Lower leg skin (tissue), 4 donors: Measurements from ENCODE around the gene PHF21A. TPM values are rescaled to one million over a fixed set of nuclear protein-coding genes. Genes with fewer than 3 reads are reported as not detected.

ENCODE experiments used
- DNase-seq, 2 donors: peaks; one replicate each; pipeline ENCODE4 v3.0.0-alpha.2; 2019; ENCODE audit warnings: low spot score in 2 of 2
- H3K4me3 ChIP-seq: fragments of 200-600 bp; sonication (generic); 2 replicates; pipeline ENCODE4 v1.5.1; 2017; ENCODE audit warnings: mild to moderate bottlenecking, low read depth; ENCODE audit not compliant: poor library complexity, severe bottlenecking
- POLR2A ChIP-seq, 2 donors: fragments of 450-650 bp; IDR thresholded peaks; one replicate each; pipeline ENCODE4 v1.6.1; 2016 to 2017; ENCODE audit warnings: antibody characterized with exemption in 2 of 2, mild to moderate bottlenecking in 1 of 2, moderate library complexity in 1 of 2
- WGBS, 2 donors: methylation state at CpG; one replicate each; pipeline ENCODE4 v1.1.5; 2018; 5-methylcytosine and 5-hydroxymethylcytosine counted together
- intact Hi-C: fragments of 100-400 bp; cut with DNase I; formaldehyde crosslinking; loops from one replicate; pipeline ENCODE4 v1.15.0; 2023; ENCODE audit warnings: low total_unique reads
- total RNA-seq, 4 donors: library from RNA; depleted of rRNA; stranded (reverse); fragments of >200 nt; gene quantifications; one replicate each; pipeline ENCODE4 v1.1.0, GENCODE V29; 2016
- TF ChIP-seq, protein P1 (sequence below), 3 donors: fragments of 450-650 bp; IDR thresholded peaks; one replicate each; pipeline ENCODE4 v1.5.1; 2016; ENCODE audit warnings: antibody characterized with exemption in 3 of 3, mild to moderate bottlenecking in 3 of 3, moderate library complexity in 2 of 3

Gene PHF21A
- total RNA-seq, 4 donors from 2014 or later: 16.4 to 52.4 (median 31.5) TPM

DNA sequence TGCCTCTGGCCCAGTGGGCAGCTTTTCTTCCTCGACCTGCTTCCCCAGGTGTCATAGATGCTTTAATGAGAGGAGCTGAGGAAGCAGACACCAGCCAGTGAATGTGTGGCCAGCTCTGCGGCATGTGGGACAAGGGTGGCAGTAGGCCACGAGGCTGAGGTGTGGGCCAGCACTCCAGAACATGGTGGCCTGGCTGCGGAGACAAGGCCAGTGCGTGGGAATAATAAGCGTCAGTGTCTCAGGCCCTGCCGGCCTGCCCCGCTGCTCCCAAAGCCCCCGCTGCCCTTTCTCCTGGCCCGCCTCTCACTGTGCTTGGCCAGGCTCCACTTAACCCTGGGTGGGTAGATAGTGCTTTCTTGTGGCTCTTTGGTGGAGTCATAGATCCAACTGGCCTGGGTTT, 233.7 kb downstream of the PHF21A start:
- TF ChIP-seq, protein P1, sequence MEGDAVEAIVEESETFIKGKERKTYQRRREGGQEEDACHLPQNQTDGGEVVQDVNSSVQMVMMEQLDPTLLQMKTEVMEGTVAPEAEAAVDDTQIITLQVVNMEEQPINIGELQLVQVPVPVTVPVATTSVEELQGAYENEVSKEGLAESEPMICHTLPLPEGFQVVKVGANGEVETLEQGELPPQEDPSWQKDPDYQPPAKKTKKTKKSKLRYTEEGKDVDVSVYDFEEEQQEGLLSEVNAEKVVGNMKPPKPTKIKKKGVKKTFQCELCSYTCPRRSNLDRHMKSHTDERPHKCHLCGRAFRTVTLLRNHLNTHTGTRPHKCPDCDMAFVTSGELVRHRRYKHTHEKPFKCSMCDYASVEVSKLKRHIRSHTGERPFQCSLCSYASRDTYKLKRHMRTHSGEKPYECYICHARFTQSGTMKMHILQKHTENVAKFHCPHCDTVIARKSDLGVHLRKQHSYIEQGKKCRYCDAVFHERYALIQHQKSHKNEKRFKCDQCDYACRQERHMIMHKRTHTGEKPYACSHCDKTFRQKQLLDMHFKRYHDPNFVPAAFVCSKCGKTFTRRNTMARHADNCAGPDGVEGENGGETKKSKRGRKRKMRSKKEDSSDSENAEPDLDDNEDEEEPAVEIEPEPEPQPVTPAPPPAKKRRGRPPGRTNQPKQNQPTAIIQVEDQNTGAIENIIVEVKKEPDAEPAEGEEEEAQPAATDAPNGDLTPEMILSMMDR (IDR thresholded peaks at IDR 0.05): no peak
- TF ChIP-seq POLR2A (IDR thresholded peaks at IDR 0.05): no peak
- intact Hi-C loops: no loop called here
- 84 to 88% methylated on average over 10 of the region's 10 CpGs for WGBS, 2 donors

DNA sequence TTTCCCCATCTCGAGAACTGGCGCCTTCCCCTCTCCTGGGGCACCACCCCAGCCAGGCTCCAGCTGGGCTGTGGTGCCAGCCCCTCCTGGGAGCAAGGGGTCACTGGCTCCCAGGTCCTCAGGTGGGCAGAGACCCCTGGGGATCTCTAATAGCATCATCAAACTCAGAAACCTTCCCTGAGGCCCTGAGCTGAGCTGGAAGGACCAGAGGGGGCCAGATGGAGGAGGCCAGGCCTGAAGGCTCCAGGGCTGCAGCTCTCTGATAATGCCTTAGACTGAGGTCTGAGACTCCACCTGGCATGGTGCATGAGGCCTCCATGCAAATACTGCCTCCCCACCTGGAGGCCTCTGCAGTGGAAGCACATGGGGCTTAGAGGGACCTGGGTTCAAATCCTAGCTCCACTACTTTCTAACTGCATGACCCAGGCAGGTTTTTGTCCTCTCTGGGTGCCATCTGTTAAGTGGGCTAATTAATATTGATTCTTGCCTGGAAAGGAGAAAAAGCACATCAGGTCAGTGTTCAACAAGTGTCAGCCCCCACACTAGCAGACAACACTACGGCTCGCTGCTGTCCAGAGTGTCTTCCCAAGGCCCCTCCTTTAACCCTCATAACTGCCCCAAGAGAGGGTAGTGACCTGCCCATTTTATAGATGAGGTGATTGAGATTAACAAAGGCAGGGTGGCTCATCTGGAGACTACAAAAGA, 234.3 kb downstream of the PHF21A start:
- H3K4me3 ChIP-seq: no peak overlapping the region
- intact Hi-C loops: no loop called here
- TF ChIP-seq, protein P1 (IDR thresholded peaks at IDR 0.05): no peak
- TF ChIP-seq POLR2A (IDR thresholded peaks at IDR 0.05): no peak
- 88 to 95% methylated on average over 4 of the region's 4 CpGs for WGBS, 2 donors
- no peak for DNase-seq

More for the DNA sequence above, 233.7 kb downstream of the PHF21A start:
- H3K4me3 ChIP-seq: no peak overlapping the region
- DNase-seq: no peak

DNA sequence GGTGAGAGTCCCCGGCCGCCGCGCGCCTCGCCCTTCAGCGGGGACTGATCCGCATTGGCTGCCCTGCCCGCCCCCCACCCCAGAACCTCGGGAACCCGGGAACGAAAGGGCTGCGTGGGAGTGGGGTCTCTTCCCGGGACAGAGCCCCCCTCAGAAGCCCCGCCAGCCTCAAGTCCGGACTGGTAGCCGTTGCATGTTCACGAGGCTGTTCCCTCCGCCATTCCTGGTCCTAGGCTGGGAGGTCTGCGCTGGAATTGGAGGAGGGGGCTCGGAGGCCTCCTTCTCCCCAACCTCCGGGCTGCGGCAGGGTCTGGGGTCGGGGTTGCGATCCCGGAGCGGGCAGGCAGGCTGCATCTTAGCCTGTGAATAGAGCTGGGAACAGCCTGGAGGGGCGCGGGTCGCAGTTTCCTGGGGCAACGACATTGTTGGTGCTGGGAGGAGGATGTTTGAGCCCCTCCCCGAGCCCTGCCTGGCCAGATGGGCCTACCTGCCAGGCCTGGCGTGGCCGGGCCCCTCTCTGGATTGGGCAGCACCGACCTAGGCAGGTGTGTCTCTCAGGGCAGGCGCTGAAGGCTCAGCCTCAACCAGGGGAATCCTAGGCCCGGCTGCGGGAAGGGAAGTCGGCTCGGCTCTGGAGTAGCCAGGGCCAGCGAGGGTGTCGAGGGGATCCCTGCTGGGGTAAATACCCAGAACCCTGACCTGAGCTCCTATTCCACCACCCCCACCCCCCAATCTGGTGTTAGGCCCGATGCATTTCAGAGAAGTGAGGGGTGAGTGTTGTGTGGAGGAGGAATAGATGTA, 235.1 kb downstream of the PHF21A start:
- DNase-seq: no peak

DNA sequence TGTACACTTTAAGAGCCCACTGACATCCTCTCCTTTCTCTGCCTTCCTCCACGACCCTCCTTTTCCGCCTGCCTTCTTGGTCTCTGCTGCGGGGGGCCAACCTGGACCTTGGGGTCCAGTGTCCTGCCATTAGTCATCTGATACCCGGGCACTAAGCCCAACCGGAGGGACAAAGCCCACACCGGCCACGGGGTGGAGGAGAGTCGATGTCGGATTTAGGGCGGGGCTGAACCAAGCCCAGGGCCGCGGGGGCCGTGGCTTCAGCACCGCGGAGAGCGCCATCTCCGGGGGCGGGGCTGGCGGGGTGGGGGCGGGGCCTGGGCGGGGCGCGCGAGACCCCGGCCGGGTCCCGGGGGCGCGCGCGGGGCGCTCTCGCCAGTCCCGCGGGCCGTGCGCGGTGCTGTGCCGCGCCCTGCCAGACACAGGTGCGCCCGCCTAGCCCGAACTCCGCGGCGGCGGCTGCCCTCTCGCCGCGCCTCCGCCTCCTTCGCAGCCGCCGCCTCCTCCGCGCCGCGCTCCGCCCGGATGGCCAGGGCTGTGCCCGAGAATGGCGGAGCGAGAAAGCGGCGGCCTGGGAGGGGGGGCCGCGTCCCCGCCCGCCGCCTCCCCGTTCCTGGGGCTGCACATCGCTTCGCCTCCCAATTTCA, 235.9 kb downstream of the PHF21A start, which contains the start of gene MAPK8IP1:
Gene MAPK8IP1, plus strand, starts transcription at position 378 of the 647 bp plus-strand sequence. Its CDS starts 170 bp downstream, at position 548.
- no peak for TF ChIP-seq POLR2A (IDR thresholded peaks at IDR 0.05)
- TF ChIP-seq, protein P1 (IDR thresholded peaks at IDR 0.05): no peak
- DNase-seq: no peak
- intact Hi-C loops: no loop called here
- no peak within 1 kb of the TSS for H3K4me3 ChIP-seq
- 4 to 5% methylated on average over 21 to 30 of the region's 73 CpGs for WGBS, 2 donors

More for the DNA sequence above, 235.1 kb downstream of the PHF21A start:
- H3K4me3 ChIP-seq: no peak overlapping the region
- WGBS, 2 donors: 28 to 53% methylated on average over 9 to 16 of the region's 43 CpGs
- TF ChIP-seq, protein P1 (IDR thresholded peaks at IDR 0.05): no peak
- no peak for TF ChIP-seq POLR2A (IDR thresholded peaks at IDR 0.05)
- intact Hi-C loops: no loop called here

DNA sequence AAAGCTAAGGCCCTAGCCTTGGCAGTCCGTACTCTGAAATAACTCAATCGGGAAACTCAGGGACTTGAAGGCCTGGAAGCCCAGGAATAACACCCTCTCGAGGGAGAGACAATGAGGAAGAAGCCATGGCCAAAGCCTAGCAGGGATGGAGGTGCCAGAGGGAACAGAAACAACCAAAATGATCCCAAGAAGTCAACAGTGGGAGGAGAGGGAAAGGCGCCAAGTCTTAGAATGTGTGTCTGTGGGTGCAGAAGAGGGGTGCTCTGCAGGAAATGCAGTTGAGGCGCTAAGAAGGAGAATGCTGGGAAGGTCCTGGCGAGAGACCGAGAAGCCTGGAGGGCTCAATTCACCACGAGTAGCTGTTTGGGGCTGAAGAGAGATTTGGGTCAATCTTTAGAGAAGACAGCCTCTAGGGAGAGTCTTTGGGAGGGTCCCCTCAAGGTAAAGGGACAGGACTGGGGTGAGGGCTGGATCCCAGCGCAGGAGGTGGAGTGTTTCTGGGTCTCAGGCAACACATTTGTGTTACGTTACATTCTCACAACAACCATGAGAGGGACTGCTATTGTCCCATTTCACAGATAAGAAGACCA, 236.6 kb downstream of the PHF21A start:
- H3K4me3 ChIP-seq: no peak overlapping the region
- intact Hi-C loops: no loop called here
- TF ChIP-seq POLR2A (IDR thresholded peaks at IDR 0.05): no peak
- TF ChIP-seq, protein P1 (IDR thresholded peaks at IDR 0.05): no peak
- WGBS, 2 donors: 80 to 83% methylated on average over 10 of the region's 10 CpGs
- DNase-seq: no peak
